ENCODE measurements around the gene IL6R. TPM values are rescaled to one million over a fixed set of nuclear protein-coding genes. Genes with fewer than 3 reads are reported as not detected.
A peak's percentile ranks its signal among the peaks of the same experiment; 100 is the strongest.
"Not testable (repeated sequence)": the region's sequence is repeated elsewhere in the genome, so short reads cannot be mapped to it uniquely, and the experiment has no call there.

Gene IL6R
- total RNA-seq, 2 donors from 2014 or later = 32.9 to 51.4 TPM

- ATAC-seq; intact Hi-C loops (cut with DNase I, micrococcal nuclease): not testable (repeated sequence)
- DNase-seq = peak in 1 of 2 donors; percentile 23
These were observed 16.9 kb downstream of the IL6R start for GRCh38 chr1:154422049-154422448.

GRCh38 chr1:154422521-154422920, 17.4 kb downstream of the IL6R start:
- intact Hi-C loops (cut with DNase I, micrococcal nuclease) = no loop called here
- DNase-seq = peak in 1 of 2 donors; percentile 30
- no peak for ATAC-seq

GRCh38 chr1:154423304-154423987, 18.3 kb downstream of the IL6R start:
- ATAC-seq = no peak

GRCh38 chr1:154423988-154424326, 18.8 kb downstream of the IL6R start:
- intact Hi-C loops (cut with DNase I, micrococcal nuclease) = no loop called here
- ATAC-seq (no peak), DNase-seq (no peak)

More at GRCh38 chr1:154423304-154423987, 18.3 kb downstream of the IL6R start:
- intact Hi-C loops (cut with DNase I, micrococcal nuclease) = no loop called here
- no peak for DNase-seq

GRCh38 chr1:154425172-154425571, 20.0 kb downstream of the IL6R start:
- intact Hi-C loops (cut with DNase I, micrococcal nuclease) = no loop called here

GRCh38 chr1:154427173-154428139, 22.3 kb downstream of the IL6R start:
- intact Hi-C loops (cut with DNase I, micrococcal nuclease) = no loop called here
- DNase-seq (peak; percentile 84 to 87), ATAC-seq (peak; percentile 87)

More at GRCh38 chr1:154425172-154425571, 20.0 kb downstream of the IL6R start:
- DNase-seq (no peak), ATAC-seq (peak; percentile 16)

GRCh38 chr1:154429118-154429517, 24.0 kb downstream of the IL6R start:
- ATAC-seq = no peak
- intact Hi-C loops (cut with DNase I, micrococcal nuclease) = no loop called here
- DNase-seq = no peak

- intact Hi-C loops (cut with DNase I, micrococcal nuclease) = no loop called here
- ATAC-seq = no peak
- no peak for DNase-seq
These were observed 24.9 kb downstream of the IL6R start for GRCh38 chr1:154429841-154430611.

GRCh38 chr1:154430903-154431302, 25.8 kb downstream of the IL6R start:
- intact Hi-C loops (cut with DNase I, micrococcal nuclease) = no loop called here
- ATAC-seq (peak; percentile 49), DNase-seq (no peak)

- intact Hi-C loops (cut with DNase I, micrococcal nuclease) = no loop called here
- ATAC-seq = no peak
- no peak for DNase-seq
These were observed 26.6 kb downstream of the IL6R start for GRCh38 chr1:154431586-154432373.

- intact Hi-C loops (cut with DNase I, micrococcal nuclease) = no loop called here
- ATAC-seq (no peak), DNase-seq (no peak)
These were observed 28.1 kb downstream of the IL6R start for GRCh38 chr1:154433161-154433764.

GRCh38 chr1:154434346-154435085, 29.4 kb downstream of the IL6R start:
- DNase-seq = peak; percentile 68 to 86

GRCh38 chr1:154435599-154436200, 30.6 kb downstream of the IL6R start:
- intact Hi-C loops (cut with DNase I, micrococcal nuclease) = no loop called here
- ATAC-seq (no peak), DNase-seq (no peak)

More at GRCh38 chr1:154434346-154435085, 29.4 kb downstream of the IL6R start:
- ATAC-seq = peak; percentile 70
- intact Hi-C loops (cut with DNase I, micrococcal nuclease) = no loop called here

GRCh38 chr1:154436433-154436832, 31.3 kb downstream of the IL6R start:
- intact Hi-C loops (cut with DNase I, micrococcal nuclease) = no loop called here
- DNase-seq (no peak), ATAC-seq (no peak)

GRCh38 chr1:154440036-154440804, 35.1 kb downstream of the IL6R start:
- intact Hi-C loops (cut with DNase I, micrococcal nuclease) = no loop called here
- ATAC-seq (no peak), DNase-seq (no peak)

- intact Hi-C loops (cut with DNase I, micrococcal nuclease) = no loop called here
- ATAC-seq (no peak), DNase-seq (no peak)
These were observed 36.2 kb downstream of the IL6R start for GRCh38 chr1:154441241-154441888.

All from left colon (tissue), 2 donors.